Central memory CD8-positive, alpha-beta T cell (primary cell): ENCODE data around the gene FHOD3.

Experiments
- ATAC-seq: fragments of 150-1000 bp; cut with Tn5 transposase; replicated peaks from 2 replicates; pipeline ENCODE4 v1.10.0; 2022; ENCODE audit warnings: mild to moderate bottlenecking, moderate FRiP score, moderate number of reproducible peaks; ENCODE audit not compliant: poor library complexity, severe bottlenecking; ENCODE audit errors: extremely low read depth
- DNase-seq, 2 donors: peaks; one replicate each; pipeline ENCODE4 v3.0.0; 2021; ENCODE audit warnings: low spot score in 2 of 2
- H3K27ac Mint-ChIP-seq: one replicate; pipeline ENCODE4 v1.8.0; 2022; ENCODE audit warnings: low read depth, mild to moderate bottlenecking, moderate library complexity, mixed read lengths
- H3K27me3 Mint-ChIP-seq: one replicate; pipeline ENCODE4 v1.8.0; 2022; ENCODE audit warnings: mixed read lengths
- H3K36me3 Mint-ChIP-seq: one replicate; pipeline ENCODE4 v1.8.0; 2022; ENCODE audit warnings: mild to moderate bottlenecking, moderate library complexity, mixed read lengths; ENCODE audit not compliant: insufficient read depth
- H3K4me1 Mint-ChIP-seq: one replicate; pipeline ENCODE4 v1.8.0; 2022; ENCODE audit warnings: mixed read lengths
- H3K4me3 Mint-ChIP-seq: one replicate; pipeline ENCODE4 v1.8.0; 2022; ENCODE audit warnings: mild to moderate bottlenecking, moderate library complexity, mixed read lengths
- H3K9me3 Mint-ChIP-seq: one replicate; pipeline ENCODE4 v1.8.0; 2022; ENCODE audit warnings: mixed read lengths

The FHOD3 gene

GRCh38 chr18:36419900-36420531 lies 122.5 kb downstream of the FHOD3 start:
- no peak overlapping the region for H3K4me3 Mint-ChIP-seq
- no peak for ATAC-seq
- no peaks in the 10 kb centered on the region for H3K4me1 Mint-ChIP-seq
- peaks cover 51% of the 10 kb centered on the region for H3K27me3 Mint-ChIP-seq
- no peaks in the 10 kb centered on the region for H3K36me3 Mint-ChIP-seq
- no peaks in the 10 kb centered on the region for H3K9me3 Mint-ChIP-seq
- no peak overlapping the region for H3K27ac Mint-ChIP-seq
- DNase-seq: no peak

GRCh38 chr18:36420826-36421225 lies 123.3 kb downstream of the FHOD3 start:
- no peaks in the 10 kb centered on the region for H3K4me1 Mint-ChIP-seq
- H3K27me3 Mint-ChIP-seq: peaks cover 53% of the 10 kb centered on the region
- ATAC-seq (no peak), DNase-seq (no peak)
- no peak overlapping the region for H3K4me3 Mint-ChIP-seq
- no peak overlapping the region for H3K27ac Mint-ChIP-seq
- H3K9me3 Mint-ChIP-seq: no peaks in the 10 kb centered on the region
- no peaks in the 10 kb centered on the region for H3K36me3 Mint-ChIP-seq

- H3K36me3 Mint-ChIP-seq: no peaks in the 10 kb centered on the region
- H3K27me3 Mint-ChIP-seq: peaks cover 59% of the 10 kb centered on the region
- no peak for DNase-seq
- H3K27ac Mint-ChIP-seq: no peak overlapping the region
- H3K9me3 Mint-ChIP-seq: no peaks in the 10 kb centered on the region
- no peak overlapping the region for H3K4me3 Mint-ChIP-seq
- ATAC-seq: no peak
- H3K4me1 Mint-ChIP-seq: no peaks in the 10 kb centered on the region
Observed at GRCh38 chr18:36424741-36425142, 127.2 kb downstream of the FHOD3 start.

GRCh38 chr18:36427369-36427768 lies 129.9 kb downstream of the FHOD3 start:
- no peak for ATAC-seq
- no peaks in the 10 kb centered on the region for H3K36me3 Mint-ChIP-seq
- H3K4me3 Mint-ChIP-seq: no peak overlapping the region
- H3K27me3 Mint-ChIP-seq: peaks cover 59% of the 10 kb centered on the region
- DNase-seq: no peak
- no peaks in the 10 kb centered on the region for H3K4me1 Mint-ChIP-seq
- H3K9me3 Mint-ChIP-seq: no peaks in the 10 kb centered on the region
- no peak overlapping the region for H3K27ac Mint-ChIP-seq

- Mint-ChIP-seq H3K4me3 (no peak overlapping the region), H3K4me1 (no peaks in the 10 kb centered on the region), H3K36me3 (no peaks in the 10 kb centered on the region), H3K27me3 (peaks cover 56% of the 10 kb centered on the region), H3K9me3 (no peaks in the 10 kb centered on the region), H3K27ac (no peak overlapping the region)
- ATAC-seq (no peak), DNase-seq (no peak)
Observed at GRCh38 chr18:36427831-36428230, 130.3 kb downstream of the FHOD3 start.

- no peaks in the 10 kb centered on the region for H3K36me3 Mint-ChIP-seq
Observed at GRCh38 chr18:36428431-36429029, 131.0 kb downstream of the FHOD3 start.

GRCh38 chr18:36432880-36433555 lies 135.5 kb downstream of the FHOD3 start:
- no peak overlapping the region for H3K4me3 Mint-ChIP-seq
- ATAC-seq: no peak
- no peak for DNase-seq
- no peaks in the 10 kb centered on the region for H3K9me3 Mint-ChIP-seq
- no peak overlapping the region for H3K27ac Mint-ChIP-seq
- H3K27me3 Mint-ChIP-seq: peaks cover 13% of the 10 kb centered on the region
- no peaks in the 10 kb centered on the region for H3K36me3 Mint-ChIP-seq
- no peaks in the 10 kb centered on the region for H3K4me1 Mint-ChIP-seq

More at GRCh38 chr18:36428431-36429029, 131.0 kb downstream of the FHOD3 start:
- no peak overlapping the region for H3K4me3 Mint-ChIP-seq
- H3K9me3 Mint-ChIP-seq: no peaks in the 10 kb centered on the region
- no peaks in the 10 kb centered on the region for H3K4me1 Mint-ChIP-seq
- no peak for ATAC-seq
- no peak for DNase-seq
- H3K27ac Mint-ChIP-seq: no peak overlapping the region
- H3K27me3 Mint-ChIP-seq: peaks cover 49% of the 10 kb centered on the region

GRCh38 chr18:36436387-36436786 lies 138.9 kb downstream of the FHOD3 start:
- DNase-seq: no peak
- Mint-ChIP-seq H3K27ac (no peak overlapping the region), H3K9me3 (no peaks in the 10 kb centered on the region), H3K4me1 (no peaks in the 10 kb centered on the region), H3K36me3 (no peaks in the 10 kb centered on the region), H3K4me3 (no peak overlapping the region), H3K27me3 (peaks cover 34% of the 10 kb centered on the region)
- ATAC-seq: no peak

- Mint-ChIP-seq H3K27ac (no peak overlapping the region), H3K4me1 (no peaks in the 10 kb centered on the region), H3K4me3 (no peak overlapping the region), H3K36me3 (no peaks in the 10 kb centered on the region), H3K27me3 (peaks cover 38% of the 10 kb centered on the region), H3K9me3 (no peaks in the 10 kb centered on the region)
- DNase-seq (no peak), ATAC-seq (no peak)
Observed at GRCh38 chr18:36440614-36441013, 143.1 kb downstream of the FHOD3 start.

- Mint-ChIP-seq H3K4me1 (no peaks in the 10 kb centered on the region), H3K27me3 (peaks cover 38% of the 10 kb centered on the region), H3K4me3 (no peak overlapping the region), H3K36me3 (no peaks in the 10 kb centered on the region), H3K27ac (no peak overlapping the region), H3K9me3 (no peaks in the 10 kb centered on the region)
- ATAC-seq (no peak), DNase-seq (no peak)
Observed at GRCh38 chr18:36441426-36442240, 144.1 kb downstream of the FHOD3 start.

- H3K27me3 Mint-ChIP-seq: peaks cover 38% of the 10 kb centered on the region
- no peaks in the 10 kb centered on the region for H3K9me3 Mint-ChIP-seq
- H3K36me3 Mint-ChIP-seq: no peaks in the 10 kb centered on the region
- DNase-seq: no peak
- no peak for ATAC-seq
- no peak overlapping the region for H3K27ac Mint-ChIP-seq
- H3K4me1 Mint-ChIP-seq: no peaks in the 10 kb centered on the region
- H3K4me3 Mint-ChIP-seq: no peak overlapping the region
Observed at GRCh38 chr18:36442717-36443116, 145.2 kb downstream of the FHOD3 start.

GRCh38 chr18:36446059-36446458 lies 148.5 kb downstream of the FHOD3 start:
- Mint-ChIP-seq H3K9me3 (no peaks in the 10 kb centered on the region), H3K4me1 (no peaks in the 10 kb centered on the region), H3K36me3 (no peaks in the 10 kb centered on the region), H3K4me3 (no peak overlapping the region), H3K27me3 (peaks cover 24% of the 10 kb centered on the region), H3K27ac (no peak overlapping the region)
- DNase-seq: no peak
- ATAC-seq: no peak
